ENCODE data around the gene CHMP5. TPM values are rescaled to one million over a fixed set of nuclear protein-coding genes. Genes with fewer than 3 reads are reported as not detected.

The CHMP5 gene
- total RNA-seq, 1 experiment from 2014 or later = 61.8 TPM

DNA sequence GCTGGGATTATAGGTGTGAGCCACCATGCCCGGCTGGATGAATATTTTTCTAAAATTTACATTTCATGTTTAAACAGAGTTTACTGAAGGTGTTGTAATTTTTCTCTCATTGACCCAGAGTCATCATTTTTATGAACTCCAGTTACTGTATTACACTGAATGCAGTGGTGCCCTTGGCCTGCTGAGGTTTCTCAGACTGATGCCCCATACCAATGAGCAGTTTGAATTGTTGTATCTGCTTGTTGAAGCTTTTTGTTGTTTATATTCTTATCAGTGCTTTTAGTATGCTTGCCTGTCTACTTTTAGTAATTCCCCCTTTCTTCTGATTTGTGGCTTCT, 55.4 kb downstream of the CHMP5 start:
- Histone ChIP-seq H3K36me3 (ENCODE audit: control insufficient read depth in 1 of 2, insufficient read depth in 2 of 2, low read length in 2 of 2) (peaks cover 29 to 51% of the 10 kb centered on the region in 2 experiments), H3K27ac (ENCODE audit: low read depth, low read length) (peak overlapping the region; percentile 37; the same call in 1 of the 2 replicates), H3K4me3 (replicated peaks in 1 of 2; ENCODE audit: low read depth in 1 of 2, low read length in 2 of 2) (no peak overlapping the region), H3K79me2 (ENCODE audit: insufficient read depth, low read length) (0 out of 2 replicates have a peak, but pooled peaks cover 7% of the 10 kb centered on the region), H3K9me3 (ENCODE audit: control insufficient read depth in 1 of 2, insufficient read depth in 1 of 2, low read depth in 1 of 2, low read length in 2 of 2) (no peaks in the 10 kb centered on the region), H2AFZ (ENCODE audit: low read depth, low read length, poor library complexity, severe bottlenecking) (no peak overlapping the region), H3K9ac (ENCODE audit: low read length) (peak overlapping the region; percentile 28; the same call in 1 of the 2 replicates), H3K27me3 (ENCODE audit: insufficient read depth, low read length) (no peaks in the 10 kb centered on the region), H3K4me1 (ENCODE audit: control insufficient read depth in 1 of 2, insufficient read depth in 2 of 2, low read length in 2 of 2) (peaks cover 0 to 11% of the 10 kb centered on the region in 2 experiments; a peak in 2 of 4 replicates), H3K4me2 (ENCODE audit: low read length) (peak overlapping the region; percentile 48), H3K9me2 (ENCODE audit: insufficient read depth) (no peaks in the 10 kb centered on the region), H4K20me1 (ENCODE audit: insufficient read depth) (no peaks in the 10 kb centered on the region)
- CTCF ChIA-PET = interaction anchor here (0.6 kb wide), 1 partner anchor 133 kb away, joined by 3 read pairs; no protein-coding TSS in a partner anchor
- ATAC-seq (no peak; the same call in 1 of the 2 replicates), DNase-seq (ENCODE audit: low read depth, low spot score) (no peak)
- no peak for TF ChIP-seq EZH2phosphoT487 (IDR thresholded peaks at IDR 0.05; ENCODE audit: borderline replicate concordance)
- TF ChIP-seq, protein P1, sequence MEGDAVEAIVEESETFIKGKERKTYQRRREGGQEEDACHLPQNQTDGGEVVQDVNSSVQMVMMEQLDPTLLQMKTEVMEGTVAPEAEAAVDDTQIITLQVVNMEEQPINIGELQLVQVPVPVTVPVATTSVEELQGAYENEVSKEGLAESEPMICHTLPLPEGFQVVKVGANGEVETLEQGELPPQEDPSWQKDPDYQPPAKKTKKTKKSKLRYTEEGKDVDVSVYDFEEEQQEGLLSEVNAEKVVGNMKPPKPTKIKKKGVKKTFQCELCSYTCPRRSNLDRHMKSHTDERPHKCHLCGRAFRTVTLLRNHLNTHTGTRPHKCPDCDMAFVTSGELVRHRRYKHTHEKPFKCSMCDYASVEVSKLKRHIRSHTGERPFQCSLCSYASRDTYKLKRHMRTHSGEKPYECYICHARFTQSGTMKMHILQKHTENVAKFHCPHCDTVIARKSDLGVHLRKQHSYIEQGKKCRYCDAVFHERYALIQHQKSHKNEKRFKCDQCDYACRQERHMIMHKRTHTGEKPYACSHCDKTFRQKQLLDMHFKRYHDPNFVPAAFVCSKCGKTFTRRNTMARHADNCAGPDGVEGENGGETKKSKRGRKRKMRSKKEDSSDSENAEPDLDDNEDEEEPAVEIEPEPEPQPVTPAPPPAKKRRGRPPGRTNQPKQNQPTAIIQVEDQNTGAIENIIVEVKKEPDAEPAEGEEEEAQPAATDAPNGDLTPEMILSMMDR (IDR thresholded peaks at IDR 0.05 in 2 of 3, conservative IDR thresholded peaks at IDR 0.05 in 1 of 3; ENCODE audit: borderline replicate concordance in 1 of 3, insufficient read depth in 1 of 3, low read depth in 2 of 3, low read length in 2 of 3) = no peak
- no peak for TF ChIP-seq ELF1 (IDR thresholded peaks at IDR 0.05; ENCODE audit: borderline replicate concordance, low read depth)
- no peak for TF ChIP-seq FOSL1 (IDR thresholded peaks at IDR 0.05; ENCODE audit: low read depth)
- TF ChIP-seq, protein P2, sequence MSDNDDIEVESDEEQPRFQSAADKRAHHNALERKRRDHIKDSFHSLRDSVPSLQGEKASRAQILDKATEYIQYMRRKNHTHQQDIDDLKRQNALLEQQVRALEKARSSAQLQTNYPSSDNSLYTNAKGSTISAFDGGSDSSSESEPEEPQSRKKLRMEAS (IDR thresholded peaks at IDR 0.05) = no peak
- no peak for TF ChIP-seq SP1 (IDR thresholded peaks at IDR 0.05; ENCODE audit: low read depth)
- TF ChIP-seq ZFX (IDR thresholded peaks at IDR 0.05) = no peak
- TF ChIP-seq POLR2A (IDR thresholded peaks at IDR 0.05; ENCODE audit: borderline replicate concordance, extremely low read depth, insufficient read depth, insufficient read length) = no peak
- TF ChIP-seq, protein P3, sequence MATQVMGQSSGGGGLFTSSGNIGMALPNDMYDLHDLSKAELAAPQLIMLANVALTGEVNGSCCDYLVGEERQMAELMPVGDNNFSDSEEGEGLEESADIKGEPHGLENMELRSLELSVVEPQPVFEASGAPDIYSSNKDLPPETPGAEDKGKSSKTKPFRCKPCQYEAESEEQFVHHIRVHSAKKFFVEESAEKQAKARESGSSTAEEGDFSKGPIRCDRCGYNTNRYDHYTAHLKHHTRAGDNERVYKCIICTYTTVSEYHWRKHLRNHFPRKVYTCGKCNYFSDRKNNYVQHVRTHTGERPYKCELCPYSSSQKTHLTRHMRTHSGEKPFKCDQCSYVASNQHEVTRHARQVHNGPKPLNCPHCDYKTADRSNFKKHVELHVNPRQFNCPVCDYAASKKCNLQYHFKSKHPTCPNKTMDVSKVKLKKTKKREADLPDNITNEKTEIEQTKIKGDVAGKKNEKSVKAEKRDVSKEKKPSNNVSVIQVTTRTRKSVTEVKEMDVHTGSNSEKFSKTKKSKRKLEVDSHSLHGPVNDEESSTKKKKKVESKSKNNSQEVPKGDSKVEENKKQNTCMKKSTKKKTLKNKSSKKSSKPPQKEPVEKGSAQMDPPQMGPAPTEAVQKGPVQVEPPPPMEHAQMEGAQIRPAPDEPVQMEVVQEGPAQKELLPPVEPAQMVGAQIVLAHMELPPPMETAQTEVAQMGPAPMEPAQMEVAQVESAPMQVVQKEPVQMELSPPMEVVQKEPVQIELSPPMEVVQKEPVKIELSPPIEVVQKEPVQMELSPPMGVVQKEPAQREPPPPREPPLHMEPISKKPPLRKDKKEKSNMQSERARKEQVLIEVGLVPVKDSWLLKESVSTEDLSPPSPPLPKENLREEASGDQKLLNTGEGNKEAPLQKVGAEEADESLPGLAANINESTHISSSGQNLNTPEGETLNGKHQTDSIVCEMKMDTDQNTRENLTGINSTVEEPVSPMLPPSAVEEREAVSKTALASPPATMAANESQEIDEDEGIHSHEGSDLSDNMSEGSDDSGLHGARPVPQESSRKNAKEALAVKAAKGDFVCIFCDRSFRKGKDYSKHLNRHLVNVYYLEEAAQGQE (IDR thresholded peaks at IDR 0.05; ENCODE audit: low read depth) = no peak
- no peak for TF ChIP-seq SIN3A (IDR thresholded peaks at IDR 0.05; ENCODE audit: low read depth)
- TF ChIP-seq CEBPB (IDR thresholded peaks at IDR 0.05; ENCODE audit: low read depth) = no peak
- TF ChIP-seq RAD21 (IDR thresholded peaks at IDR 0.05; ENCODE audit: low read depth) = no peak
- TF ChIP-seq, protein P4, sequence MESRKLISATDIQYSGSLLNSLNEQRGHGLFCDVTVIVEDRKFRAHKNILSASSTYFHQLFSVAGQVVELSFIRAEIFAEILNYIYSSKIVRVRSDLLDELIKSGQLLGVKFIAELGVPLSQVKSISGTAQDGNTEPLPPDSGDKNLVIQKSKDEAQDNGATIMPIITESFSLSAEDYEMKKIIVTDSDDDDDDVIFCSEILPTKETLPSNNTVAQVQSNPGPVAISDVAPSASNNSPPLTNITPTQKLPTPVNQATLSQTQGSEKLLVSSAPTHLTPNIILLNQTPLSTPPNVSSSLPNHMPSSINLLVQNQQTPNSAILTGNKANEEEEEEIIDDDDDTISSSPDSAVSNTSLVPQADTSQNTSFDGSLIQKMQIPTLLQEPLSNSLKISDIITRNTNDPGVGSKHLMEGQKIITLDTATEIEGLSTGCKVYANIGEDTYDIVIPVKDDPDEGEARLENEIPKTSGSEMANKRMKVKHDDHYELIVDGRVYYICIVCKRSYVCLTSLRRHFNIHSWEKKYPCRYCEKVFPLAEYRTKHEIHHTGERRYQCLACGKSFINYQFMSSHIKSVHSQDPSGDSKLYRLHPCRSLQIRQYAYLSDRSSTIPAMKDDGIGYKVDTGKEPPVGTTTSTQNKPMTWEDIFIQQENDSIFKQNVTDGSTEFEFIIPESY (IDR thresholded peaks at IDR 0.05; ENCODE audit: extremely low read depth, insufficient replicate concordance, low read length) = no peak
- TF ChIP-seq TCF7L2 (IDR thresholded peaks at IDR 0.05; ENCODE audit: borderline replicate concordance, extremely low read depth, insufficient read depth, insufficient read length) = no peak
- no peak for TF ChIP-seq EZH2 (IDR thresholded peaks at IDR 0.05)
- TF ChIP-seq JUND (IDR thresholded peaks at IDR 0.05) = no peak
- TF ChIP-seq EGR1 (IDR thresholded peaks at IDR 0.05; ENCODE audit: low read depth) = no peak
- no peak for TF ChIP-seq YY1 (IDR thresholded peaks at IDR 0.05; ENCODE audit: extremely low read depth, insufficient replicate concordance, low read depth, low read length)
- TF ChIP-seq ZNF274 (IDR thresholded peaks at IDR 0.05; ENCODE audit: low read depth, low read length) = no peak
- BruUV-seq (replicated peaks) = no TSS peak
- RAD21 ChIA-PET (ENCODE audit: low non-redundant PET in 1 of 2, low total read pairs in 2 of 2, uncharacterized antibody in 2 of 2, unreplicated experiment in 2 of 2) = no interaction called here
- intact Hi-C loops (cut with micrococcal nuclease) = no loop called here
- POLR2A ChIA-PET = no interaction called here

Data from HCT116 (cell line).